ENCODE measurements around the gene HSD17B11.

DNA sequence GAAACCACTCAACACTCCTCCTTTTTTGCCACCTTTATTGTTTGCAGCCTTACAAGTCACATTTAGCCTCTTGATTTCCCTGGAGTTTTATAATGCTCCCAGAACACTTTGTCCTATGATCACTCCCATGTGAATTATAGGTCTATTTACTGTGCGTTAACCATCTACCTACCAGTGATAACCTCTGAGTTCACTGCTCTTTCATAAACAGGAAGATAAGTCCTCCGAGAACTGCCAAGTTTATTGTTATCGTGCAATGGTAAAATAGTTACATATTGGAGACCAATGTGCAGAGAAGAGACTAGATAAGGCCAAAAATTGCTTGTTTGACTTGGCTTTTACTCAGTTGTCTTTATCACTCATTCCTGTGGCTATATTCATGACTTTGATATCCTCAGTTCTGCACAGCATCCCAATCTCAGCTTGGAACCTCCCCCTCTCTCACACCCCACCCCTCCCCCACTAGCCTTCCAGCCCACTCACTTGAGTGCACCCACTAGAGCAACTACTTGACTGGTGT, 18.5 kb upstream of the HSD17B11 start:
- TF ChIP-seq BACH1 (IDR thresholded peaks at IDR 0.05; ENCODE audit: low read length) (no peak), POLR2AphosphoS5 (IDR thresholded peaks at IDR 0.05; ENCODE audit: low read depth, low read length) (no peak), CTCF (IDR thresholded peaks at IDR 0.05; ENCODE audit: control extremely low read depth in 1 of 3, insufficient read depth in 1 of 3, low read depth in 1 of 3, low read length in 3 of 3) (no peak), NRF1 (IDR thresholded peaks at IDR 0.05; ENCODE audit: low read depth, low read length) (no peak), EP300 (IDR thresholded peaks at IDR 0.05; ENCODE audit: borderline replicate concordance in 1 of 2, low read depth in 2 of 2, low read length in 2 of 2) (no peak), EZH2 (IDR thresholded peaks at IDR 0.05; ENCODE audit: low read depth, low read length, severe bottlenecking) (no peak), MAX (IDR thresholded peaks at IDR 0.05) (no peak), HDAC6 (IDR thresholded peaks at IDR 0.05; ENCODE audit: low read depth, low read length) (no peak), POLR2A (IDR thresholded peaks at IDR 0.05; ENCODE audit: control extremely low read depth in 1 of 2, low read depth in 2 of 2, low read length in 2 of 2) (no peak), ASH2L (IDR thresholded peaks at IDR 0.05; ENCODE audit: low read length) (no peak)

Data from H1 (cell line).